ENCODE measurements around the gene SOX6.
"Not testable (repeated sequence)": the region's sequence is repeated elsewhere in the genome, so short reads cannot be mapped to it uniquely, and the experiment has no call there.

The SOX6 gene

GRCh38 chr11:15930442-15931025, 425.8 kb downstream of the SOX6 start:
- no peak for DNase-seq
- no peak overlapping the region for H3K27ac Mint-ChIP-seq
- H3K4me3 Mint-ChIP-seq: no peak overlapping the region
- no peaks in the 10 kb centered on the region for H3K27me3 Mint-ChIP-seq (ENCODE audit: low read depth, poor library complexity)
- H3K36me3 Mint-ChIP-seq (ENCODE audit: low read depth): peaks cover 11% of the 10 kb centered on the region
- H3K4me1 Mint-ChIP-seq: peaks cover 8% of the 10 kb centered on the region
- H3K9me3 Mint-ChIP-seq: peaks cover 22% of the 10 kb centered on the region
- TF ChIP-seq CTCF (IDR thresholded peaks at IDR 0.05): no peak

DNA sequence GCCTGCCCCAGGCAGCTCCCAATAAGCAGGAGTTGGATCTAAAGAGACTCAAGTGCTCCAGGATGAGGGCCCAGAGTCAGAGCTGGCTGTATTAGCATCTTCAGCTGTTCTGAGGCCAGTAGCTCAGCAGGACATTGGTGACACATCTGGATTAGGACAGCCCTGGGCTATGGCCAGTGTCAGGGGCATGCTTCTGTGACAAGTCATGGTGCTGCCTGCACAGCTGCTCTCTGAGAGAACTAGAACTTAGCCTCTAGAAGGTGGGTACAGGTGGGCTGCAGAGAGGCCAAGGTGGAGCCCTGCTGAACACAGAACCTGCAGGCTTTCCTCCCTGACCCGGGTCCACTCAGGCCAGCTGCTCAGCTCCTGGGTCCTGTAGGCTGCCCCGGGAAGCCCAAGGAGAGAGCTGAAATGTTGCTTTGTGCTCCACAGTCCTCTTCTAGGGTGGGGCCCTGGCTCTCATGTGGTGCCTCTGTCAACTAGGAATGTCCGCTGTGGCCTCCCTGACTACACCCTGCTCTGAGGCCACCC, 426.9 kb downstream of the SOX6 start:
- DNase-seq: no peak
- H3K27me3 Mint-ChIP-seq (ENCODE audit: low read depth, poor library complexity): no peaks in the 10 kb centered on the region
- H3K27ac Mint-ChIP-seq: no peak overlapping the region
- H3K36me3 Mint-ChIP-seq (ENCODE audit: low read depth): peaks cover 11% of the 10 kb centered on the region
- TF ChIP-seq CTCF (IDR thresholded peaks at IDR 0.05): no peak
- H3K9me3 Mint-ChIP-seq: peaks cover 22% of the 10 kb centered on the region
- H3K4me1 Mint-ChIP-seq: peaks cover 12% of the 10 kb centered on the region
- no peak overlapping the region for H3K4me3 Mint-ChIP-seq

GRCh38 chr11:15927864-15928217, 428.5 kb downstream of the SOX6 start:
- no peak for TF ChIP-seq CTCF (IDR thresholded peaks at IDR 0.05)
- Mint-ChIP-seq H3K27me3 (ENCODE audit: low read depth, poor library complexity) (no peaks in the 10 kb centered on the region), H3K9me3 (peaks cover 22% of the 10 kb centered on the region), H3K27ac (no peak overlapping the region), H3K4me3 (no peak overlapping the region), H3K36me3 (ENCODE audit: low read depth) (peaks cover 11% of the 10 kb centered on the region), H3K4me1 (peaks cover 15% of the 10 kb centered on the region)
- DNase-seq: no peak

DNA sequence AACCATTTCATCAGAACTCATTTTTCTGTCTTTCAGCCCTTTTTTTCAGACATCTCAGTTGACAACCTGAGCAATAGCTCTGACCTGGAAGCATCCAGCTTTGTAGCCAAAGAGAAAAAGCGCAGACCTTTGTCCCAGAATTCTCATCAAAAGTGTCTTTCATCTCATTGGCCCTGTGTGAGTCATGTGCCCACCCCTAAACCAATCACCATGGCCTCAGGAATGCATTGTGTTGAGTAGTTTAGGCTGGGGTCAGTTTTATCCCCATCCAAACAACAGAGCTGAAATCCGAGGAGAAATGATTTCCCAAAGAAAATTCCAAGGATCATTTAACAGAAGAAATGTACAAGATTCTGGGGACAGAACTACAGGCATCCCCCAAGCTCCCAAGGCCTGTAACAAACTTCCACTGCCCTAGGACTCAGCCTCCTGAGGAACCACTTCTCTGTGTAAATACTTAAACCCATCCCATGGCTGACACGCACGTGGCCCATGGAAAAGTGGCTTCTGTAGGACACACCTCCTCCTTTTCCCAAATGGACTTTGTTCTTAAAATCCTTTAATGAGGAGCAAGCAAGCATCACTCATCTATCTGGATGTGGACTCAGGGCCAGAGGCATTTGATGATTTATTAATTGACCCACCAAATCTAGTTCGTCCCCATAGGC, 429.0 kb downstream of the SOX6 start:
- no peak for TF ChIP-seq CTCF (IDR thresholded peaks at IDR 0.05)
- Mint-ChIP-seq H3K27me3 (ENCODE audit: low read depth, poor library complexity) (no peaks in the 10 kb centered on the region), H3K4me3 (no peak overlapping the region), H3K4me1 (peaks cover 15% of the 10 kb centered on the region), H3K27ac (no peak overlapping the region), H3K36me3 (ENCODE audit: low read depth) (peaks cover 11% of the 10 kb centered on the region), H3K9me3 (peaks cover 22% of the 10 kb centered on the region)
- DNase-seq: no peak

GRCh38 chr11:15926071-15926470, 430.3 kb downstream of the SOX6 start:
- H3K4me1 Mint-ChIP-seq: peaks cover 15% of the 10 kb centered on the region
- H3K4me3 Mint-ChIP-seq: no peak overlapping the region
- H3K27ac Mint-ChIP-seq: no peak overlapping the region
- H3K36me3 Mint-ChIP-seq (ENCODE audit: low read depth): peaks cover 5% of the 10 kb centered on the region
- no peak for DNase-seq
- TF ChIP-seq CTCF (IDR thresholded peaks at IDR 0.05): no peak
- H3K27me3 Mint-ChIP-seq (ENCODE audit: low read depth, poor library complexity): no peaks in the 10 kb centered on the region
- H3K9me3 Mint-ChIP-seq: peaks cover 14% of the 10 kb centered on the region

- no peak overlapping the region for H3K27ac Mint-ChIP-seq
- no peaks in the 10 kb centered on the region for H3K36me3 Mint-ChIP-seq (ENCODE audit: low read depth)
- DNase-seq: no peak
- H3K4me1 Mint-ChIP-seq: peaks cover 22% of the 10 kb centered on the region
- H3K9me3 Mint-ChIP-seq: no peaks in the 10 kb centered on the region
- no peaks in the 10 kb centered on the region for H3K27me3 Mint-ChIP-seq (ENCODE audit: low read depth, poor library complexity)
- no peak for TF ChIP-seq CTCF (IDR thresholded peaks at IDR 0.05)
- H3K4me3 Mint-ChIP-seq: no peak overlapping the region
These were observed 433.2 kb downstream of the SOX6 start for GRCh38 chr11:15923183-15923582.

GRCh38 chr11:15922745-15923144, 433.6 kb downstream of the SOX6 start:
- not testable (repeated sequence) for H3K4me3 Mint-ChIP-seq; DNase-seq; H3K27me3 Mint-ChIP-seq (ENCODE audit: low read depth, poor library complexity); H3K36me3 Mint-ChIP-seq (ENCODE audit: low read depth); H3K27ac Mint-ChIP-seq; H3K9me3 Mint-ChIP-seq
- peaks cover 25% of the 10 kb centered on the region for H3K4me1 Mint-ChIP-seq

Data from nephron progenitor cell (in vitro differentiated cells).